HG03457 (cell line): ENCODE data around the gene MAML1.
A peak's percentile ranks its signal among the peaks of the same experiment; 100 is the strongest.
"Not testable (repeated sequence)": the region's sequence is repeated elsewhere in the genome, so short reads cannot be mapped to it uniquely, and the experiment has no call there.

Source experiments
- ATAC-seq: cut with Tn5 transposase; IDR thresholded peaks from one replicate; pipeline ENCODE4 v1.9.1; 2021; ENCODE audit warnings: moderate number of reproducible peaks; ENCODE audit not compliant: unreplicated experiment

Gene MAML1, protein sequence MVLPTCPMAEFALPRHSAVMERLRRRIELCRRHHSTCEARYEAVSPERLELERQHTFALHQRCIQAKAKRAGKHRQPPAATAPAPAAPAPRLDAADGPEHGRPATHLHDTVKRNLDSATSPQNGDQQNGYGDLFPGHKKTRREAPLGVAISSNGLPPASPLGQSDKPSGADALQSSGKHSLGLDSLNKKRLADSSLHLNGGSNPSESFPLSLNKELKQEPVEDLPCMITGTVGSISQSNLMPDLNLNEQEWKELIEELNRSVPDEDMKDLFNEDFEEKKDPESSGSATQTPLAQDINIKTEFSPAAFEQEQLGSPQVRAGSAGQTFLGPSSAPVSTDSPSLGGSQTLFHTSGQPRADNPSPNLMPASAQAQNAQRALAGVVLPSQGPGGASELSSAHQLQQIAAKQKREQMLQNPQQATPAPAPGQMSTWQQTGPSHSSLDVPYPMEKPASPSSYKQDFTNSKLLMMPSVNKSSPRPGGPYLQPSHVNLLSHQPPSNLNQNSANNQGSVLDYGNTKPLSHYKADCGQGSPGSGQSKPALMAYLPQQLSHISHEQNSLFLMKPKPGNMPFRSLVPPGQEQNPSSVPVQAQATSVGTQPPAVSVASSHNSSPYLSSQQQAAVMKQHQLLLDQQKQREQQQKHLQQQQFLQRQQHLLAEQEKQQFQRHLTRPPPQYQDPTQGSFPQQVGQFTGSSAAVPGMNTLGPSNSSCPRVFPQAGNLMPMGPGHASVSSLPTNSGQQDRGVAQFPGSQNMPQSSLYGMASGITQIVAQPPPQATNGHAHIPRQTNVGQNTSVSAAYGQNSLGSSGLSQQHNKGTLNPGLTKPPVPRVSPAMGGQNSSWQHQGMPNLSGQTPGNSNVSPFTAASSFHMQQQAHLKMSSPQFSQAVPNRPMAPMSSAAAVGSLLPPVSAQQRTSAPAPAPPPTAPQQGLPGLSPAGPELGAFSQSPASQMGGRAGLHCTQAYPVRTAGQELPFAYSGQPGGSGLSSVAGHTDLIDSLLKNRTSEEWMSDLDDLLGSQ

DNA sequence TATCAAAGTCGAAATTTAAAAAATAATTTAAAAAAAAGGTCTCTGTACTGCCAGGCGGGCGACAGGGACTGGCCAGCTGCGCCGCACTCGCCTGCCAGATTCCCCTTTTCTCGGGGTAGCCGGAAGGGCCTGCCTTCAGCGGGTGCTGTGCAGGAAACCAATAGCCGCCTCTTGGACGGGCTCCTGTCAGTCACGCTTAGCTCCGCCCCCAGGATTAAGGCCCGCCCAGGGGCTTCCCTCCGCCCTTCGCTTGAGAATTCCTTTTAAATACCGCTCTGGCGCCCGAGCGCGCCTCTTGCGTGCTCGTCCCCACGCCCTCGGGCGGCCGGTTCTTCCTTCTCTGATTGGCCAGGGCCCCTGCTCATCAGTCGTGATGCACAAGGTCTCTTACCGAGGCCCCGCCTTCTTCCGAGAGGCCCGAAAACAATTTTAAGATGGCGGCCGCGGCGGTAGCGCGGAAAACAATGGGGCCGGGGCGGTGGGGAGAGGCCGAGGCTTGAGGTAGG, at the start of gene MAML1:
Gene MAML1 (plus strand): TSS at position 411 of the 506 bp plus-strand sequence. CDS start 291 bp downstream, outside the sequence.
- peak; percentile 93 for ATAC-seq

DNA sequence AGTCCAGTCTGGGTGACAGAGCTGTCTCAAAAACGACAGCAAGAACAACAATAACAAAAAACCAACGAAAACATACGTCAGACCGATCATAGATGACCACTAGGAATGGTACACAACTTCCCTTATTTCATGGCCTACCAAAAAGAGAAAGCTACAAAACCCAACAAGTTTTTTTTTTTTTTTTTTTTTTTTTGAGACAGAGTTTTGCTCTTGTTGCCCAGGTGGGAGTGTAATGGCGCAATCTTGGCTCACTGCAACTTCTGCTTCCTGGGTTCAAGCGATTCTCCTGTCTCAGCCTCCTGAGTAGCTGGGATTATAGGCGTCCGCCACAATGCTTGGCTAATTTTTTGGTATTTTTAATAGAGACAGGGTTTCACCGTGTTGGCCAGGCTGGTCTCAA, 43.4 kb upstream of the MAML1 start:
- not testable (repeated sequence) for ATAC-seq

DNA sequence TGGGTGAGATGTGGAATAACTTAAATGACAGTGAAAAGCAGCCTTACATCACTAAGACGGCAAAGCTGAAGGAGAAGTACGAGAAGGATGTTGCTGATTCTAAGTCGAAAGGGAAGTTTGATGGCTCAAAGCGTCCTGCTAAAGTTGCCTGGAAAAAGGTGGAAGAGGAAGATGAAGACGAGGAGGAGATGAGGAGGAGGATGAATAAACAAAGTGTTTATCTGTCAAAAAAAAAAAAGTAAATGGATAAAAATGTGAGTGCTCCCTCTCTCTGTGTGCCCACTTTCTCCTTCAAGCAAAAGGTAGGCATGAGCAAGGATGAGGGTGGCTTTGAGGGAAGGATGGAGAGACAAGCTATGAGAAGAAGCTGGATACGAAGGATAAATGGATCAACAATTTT, 38.1 kb upstream of the MAML1 start:
- no peak for ATAC-seq

DNA sequence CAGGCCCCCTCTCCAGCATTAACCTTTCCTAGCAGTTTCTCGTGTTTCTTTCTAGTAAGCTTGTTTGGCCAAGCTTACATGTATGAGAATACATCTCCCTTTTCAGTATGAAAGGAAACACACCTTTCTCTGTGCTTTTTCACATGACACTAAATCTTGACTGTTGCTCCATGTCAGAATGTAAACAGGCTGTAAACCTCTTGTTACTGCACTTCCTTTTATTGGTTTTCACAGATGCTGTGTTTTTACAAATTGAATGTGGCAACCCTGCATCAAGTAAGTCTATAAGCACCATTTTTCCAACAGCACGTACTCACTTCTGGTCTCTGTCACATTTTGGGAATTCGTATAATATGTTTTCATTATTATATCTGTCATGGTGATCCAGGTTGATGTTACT, 36.0 kb upstream of the MAML1 start:
- ATAC-seq = no peak

DNA sequence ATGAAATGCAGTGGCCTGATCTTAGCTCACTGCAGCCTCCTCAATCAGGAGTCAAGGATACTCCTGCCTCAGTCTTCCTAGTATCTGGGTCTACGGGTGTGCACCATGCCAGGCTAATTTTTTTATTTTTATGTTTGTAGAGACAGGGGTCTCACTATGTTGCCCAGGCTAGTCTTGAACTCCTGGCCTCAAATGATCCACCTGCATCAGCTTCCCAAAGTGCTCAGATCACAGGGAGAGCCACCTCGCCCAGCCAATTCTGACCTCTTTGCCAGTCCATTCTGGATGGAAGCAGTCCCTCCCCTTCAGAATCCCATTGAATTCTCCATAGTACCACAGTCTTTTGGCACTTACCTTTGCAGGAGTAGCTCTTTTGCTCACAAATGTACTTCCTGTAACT, 35.5 kb upstream of the MAML1 start:
- ATAC-seq = no peak

DNA sequence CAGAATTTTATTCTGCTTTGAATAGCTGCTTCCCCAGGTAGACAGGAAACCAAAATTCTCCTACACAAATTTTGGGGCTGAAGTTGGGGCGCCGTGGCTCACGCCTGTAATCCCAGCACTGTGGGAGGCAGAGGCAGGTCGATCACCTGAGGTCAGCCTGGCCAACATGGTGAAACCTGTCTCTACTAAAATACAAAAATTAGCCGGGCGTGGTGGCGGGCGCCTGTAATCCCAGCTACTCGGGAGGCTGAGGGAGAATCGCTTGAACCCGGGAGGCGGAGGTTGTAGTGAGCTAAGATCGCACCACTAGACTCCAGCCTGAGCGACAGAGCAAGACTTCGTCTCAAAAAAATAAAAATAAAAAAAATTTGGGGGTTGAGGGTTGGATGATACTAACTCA, 35.1 kb upstream of the MAML1 start:
- ATAC-seq = not testable (repeated sequence)

DNA sequence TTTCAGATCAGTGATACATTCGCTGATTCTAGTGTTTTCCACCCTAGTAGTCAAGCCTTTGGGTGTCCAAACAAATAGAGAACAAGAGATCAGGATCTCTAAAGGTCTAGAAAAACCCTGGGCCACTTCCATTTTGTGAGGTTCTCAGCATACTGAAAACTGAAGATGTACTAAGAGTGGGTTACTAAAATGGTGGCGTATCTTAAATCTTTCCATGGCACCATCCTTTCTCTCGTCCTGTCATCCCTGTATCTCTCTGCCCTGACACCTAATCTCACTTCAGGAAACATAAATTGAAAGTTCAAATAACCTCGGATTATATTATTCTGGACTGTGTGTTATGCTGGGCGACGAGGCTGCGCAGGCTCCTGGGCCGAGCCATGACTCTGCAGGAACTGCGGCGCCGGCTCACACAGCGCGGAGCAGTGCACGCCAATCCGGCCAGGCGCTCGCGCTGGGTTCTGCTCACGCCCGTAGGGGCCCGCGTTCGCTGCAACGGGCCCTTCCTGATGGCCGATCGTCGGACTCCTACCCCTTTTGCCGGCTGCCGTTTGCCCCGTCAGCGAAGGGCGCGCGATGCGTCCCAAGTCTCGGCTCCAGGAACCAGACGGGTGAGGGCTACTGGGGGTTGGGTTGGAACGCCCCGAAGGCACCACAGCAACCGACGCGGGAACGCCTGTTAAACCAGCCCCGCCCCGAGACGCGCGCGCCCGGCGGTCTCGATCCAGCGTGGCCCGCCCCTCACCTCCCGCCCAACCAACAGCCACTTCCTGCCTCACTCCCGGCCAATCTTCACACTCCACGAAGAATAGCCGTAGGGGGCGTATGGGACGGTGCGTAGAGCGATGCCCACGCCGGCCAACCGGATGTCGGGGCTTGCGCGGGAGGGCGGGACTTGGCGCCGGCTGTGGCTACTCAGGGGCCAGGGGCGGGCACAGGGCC, 34.4 kb upstream of the MAML1 start:
- peak; percentile 80 for ATAC-seq

DNA sequence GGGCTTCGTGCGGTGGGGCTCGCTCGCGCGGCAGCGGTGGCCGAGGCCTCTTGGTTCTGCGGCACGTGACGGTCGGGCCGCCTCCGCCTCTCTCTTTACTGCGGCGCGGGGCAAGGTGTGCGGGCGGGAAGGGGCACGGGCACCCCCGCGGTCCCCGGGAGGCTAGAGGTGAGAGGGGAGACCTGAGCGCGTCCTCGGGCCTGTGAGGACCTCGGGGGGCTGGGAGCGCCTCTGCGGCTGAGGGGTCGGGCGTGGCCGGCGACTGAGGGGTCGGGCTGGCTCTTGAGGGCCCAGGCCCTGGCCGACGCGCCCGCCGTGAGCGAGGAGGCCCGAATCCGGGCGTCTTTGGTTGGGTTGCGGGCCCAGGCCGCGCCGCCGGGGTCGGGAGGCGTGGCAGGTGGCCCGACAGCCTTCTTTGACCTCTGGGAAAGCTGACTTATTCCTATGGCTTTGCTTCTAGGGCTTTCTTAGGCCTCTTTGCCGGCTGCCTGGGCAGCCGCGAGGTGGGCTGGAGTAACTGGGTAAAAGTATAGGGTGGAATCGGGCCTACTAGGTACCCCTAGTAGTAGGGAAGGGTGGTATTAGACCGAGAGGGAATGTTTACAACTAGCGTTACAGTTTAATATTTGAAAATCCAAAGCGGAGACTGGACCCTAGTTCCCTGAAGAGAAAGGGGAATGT, 33.5 kb upstream of the MAML1 start, which contains the start of gene CANX:
Gene CANX (plus strand): TSS at position 33 of the 681 bp plus-strand sequence. CDS start 6,715 bp downstream, outside the sequence.
- no peak for ATAC-seq

DNA sequence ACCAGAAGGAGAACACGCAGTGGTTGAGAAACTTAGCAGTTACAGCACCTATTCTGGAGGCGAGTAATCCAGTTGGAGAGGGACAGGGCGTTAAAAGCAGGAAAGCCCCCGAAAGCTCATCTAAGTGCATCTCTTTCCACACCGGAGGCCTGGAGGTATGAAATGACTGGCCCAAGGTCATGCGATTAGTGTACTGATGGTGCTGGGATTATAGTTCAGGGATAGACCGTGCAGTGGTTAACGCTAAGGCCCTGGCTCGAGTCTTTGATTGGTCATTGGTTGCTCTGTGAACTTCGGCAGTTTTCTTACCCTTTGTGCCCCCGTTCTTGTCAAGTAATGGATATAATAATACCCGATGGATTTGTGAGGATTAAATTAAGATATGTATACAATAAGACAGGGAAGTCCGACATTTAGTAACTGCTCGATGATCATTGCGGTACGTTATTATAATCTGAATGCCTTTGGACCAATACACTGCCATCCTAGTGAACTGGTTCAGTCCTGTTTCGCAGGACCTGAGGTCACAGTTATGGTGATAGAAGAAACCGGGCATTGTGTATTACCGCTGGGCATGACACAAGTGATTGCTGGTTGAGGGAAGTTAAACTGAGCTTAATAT, 32.9 kb upstream of the MAML1 start:
- ATAC-seq = no peak

DNA sequence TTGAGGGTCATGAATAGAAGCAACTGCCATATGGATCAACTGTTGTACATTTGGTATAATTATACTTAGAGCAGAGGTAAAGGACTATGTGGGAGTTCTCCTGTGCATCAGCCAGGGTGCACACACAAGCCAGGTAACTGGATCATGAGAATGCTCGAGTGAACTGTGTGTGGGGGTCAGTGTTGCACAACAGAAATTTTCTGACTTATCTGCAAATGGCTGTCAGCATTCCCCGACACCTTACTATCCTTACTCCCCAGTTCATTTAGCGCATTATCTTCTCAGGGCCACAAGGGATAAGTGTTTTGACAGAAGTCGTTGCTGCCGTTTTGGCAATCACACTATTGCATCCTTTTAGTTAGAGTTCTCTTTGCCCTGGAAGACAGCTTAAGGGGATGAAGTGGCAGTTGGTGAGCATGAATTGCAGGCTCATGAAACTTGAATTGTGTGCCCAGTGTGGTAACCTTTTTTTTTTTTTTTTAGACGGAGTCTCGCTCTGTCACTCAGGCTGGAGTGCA, 32.2 kb upstream of the MAML1 start:
- ATAC-seq = no peak

DNA sequence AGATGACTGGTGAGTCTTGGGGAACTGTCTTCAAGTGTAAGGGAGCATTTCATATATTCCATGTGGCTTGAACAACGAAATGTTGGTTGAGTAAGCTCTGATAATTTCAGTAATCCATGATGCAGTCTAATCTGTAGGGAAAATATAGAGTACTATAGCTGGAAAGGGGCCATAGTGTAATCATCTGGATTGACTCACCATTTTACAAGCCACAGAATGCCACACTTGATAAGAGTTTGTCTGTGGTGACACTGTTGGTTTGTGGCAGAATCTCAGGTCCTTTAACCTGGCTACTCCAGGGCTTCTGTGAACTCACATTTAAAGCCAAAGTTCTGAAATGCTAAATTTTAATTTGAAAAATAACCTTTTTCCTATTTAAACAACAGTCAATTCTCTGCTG, 16.3 kb upstream of the MAML1 start:
- ATAC-seq = no peak

DNA sequence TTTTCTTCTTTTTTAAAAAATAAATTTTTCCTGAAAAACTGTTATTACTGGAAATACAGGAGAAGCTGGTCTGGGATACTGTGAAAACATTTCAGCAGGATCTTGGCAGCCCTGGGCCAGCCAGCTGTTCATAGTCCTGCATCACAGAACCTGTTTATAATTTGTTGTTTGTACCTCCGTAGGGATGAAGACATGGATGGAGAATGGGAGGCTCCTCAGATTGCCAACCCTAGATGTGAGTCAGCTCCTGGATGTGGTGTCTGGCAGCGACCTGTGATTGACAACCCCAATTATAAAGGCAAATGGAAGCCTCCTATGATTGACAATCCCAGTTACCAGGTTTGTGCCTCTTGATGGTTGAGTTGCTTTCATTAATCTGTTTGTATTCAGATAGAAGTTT, 12.4 kb upstream of the MAML1 start:
- ATAC-seq = no peak

DNA sequence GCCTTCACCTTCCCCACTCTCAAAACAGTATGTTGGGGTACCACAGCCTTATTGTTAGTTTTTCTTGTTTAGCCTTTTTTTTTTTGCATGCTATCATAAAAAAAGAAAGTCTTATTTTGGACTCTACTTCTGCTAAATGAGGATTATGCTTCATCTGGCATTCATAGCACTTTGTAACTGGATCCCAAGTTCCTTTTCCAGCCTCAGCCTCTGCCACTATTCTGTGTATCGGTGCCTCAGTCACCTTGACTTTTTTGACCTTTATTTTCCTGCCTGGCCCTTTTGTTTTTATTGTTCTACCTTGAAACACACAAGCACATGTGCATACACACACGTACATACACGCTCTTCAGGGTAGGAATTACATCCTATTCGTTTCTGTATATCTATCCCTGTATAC, 8.5 kb upstream of the MAML1 start:
- no peak for ATAC-seq

DNA sequence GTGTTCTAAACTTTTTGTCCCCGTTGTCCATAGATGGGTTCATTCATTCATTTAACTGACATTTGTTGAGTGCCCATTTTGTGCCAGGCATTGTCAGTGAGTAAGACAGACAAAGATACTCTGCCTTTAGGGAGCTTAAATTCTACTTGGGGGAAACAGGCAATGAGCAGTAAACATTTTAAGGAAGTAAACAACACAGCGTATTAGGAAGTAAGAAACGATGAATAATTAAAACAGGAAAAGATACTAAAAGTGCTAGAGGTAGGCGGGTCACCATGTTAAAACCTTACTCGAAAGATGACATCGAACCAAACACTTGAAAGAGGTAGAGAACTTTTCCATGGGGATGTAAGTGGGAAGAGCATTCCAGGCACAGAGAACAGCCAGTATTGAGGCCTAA, 5.5 kb upstream of the MAML1 start:
- ATAC-seq = no peak

DNA sequence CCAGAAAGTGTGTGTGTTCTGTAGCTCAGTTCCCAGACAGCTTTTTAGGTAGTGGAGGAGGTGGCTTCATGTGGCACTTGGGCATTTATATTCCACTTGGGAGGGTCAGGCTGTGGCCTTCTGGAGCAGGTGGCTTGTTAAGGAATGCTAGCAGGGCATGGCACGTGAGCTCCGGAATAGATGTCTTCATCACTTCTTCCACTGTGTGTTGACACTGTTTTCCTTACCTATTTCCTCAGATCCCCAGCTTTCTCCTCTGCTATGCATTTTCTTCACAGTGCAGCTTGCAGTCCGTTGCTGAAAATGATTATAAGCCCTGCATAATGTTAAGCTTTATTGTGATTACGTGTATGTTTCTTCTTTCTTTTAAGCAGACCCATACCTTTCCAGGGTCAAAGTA, 3.3 kb upstream of the MAML1 start:
- no peak for ATAC-seq

DNA sequence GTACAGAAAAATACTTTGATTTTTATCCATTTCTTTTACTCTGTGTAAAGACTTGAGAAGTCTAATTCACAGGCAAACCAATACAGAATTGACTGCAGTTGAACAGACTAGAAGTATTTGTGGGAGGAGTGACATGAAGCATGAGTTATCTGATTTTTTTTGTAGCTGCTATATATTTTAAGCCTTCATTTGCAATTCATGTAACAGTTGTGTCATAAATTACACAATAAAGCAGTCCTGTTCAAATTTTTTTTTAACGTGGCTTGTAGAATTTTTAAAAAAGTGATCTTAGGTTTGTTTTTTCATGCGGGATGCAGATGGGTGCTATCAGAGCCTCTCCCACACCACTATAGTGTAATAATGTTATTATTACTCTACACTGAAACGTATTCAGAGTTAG, 2.9 kb upstream of the MAML1 start:
- ATAC-seq = no peak

DNA sequence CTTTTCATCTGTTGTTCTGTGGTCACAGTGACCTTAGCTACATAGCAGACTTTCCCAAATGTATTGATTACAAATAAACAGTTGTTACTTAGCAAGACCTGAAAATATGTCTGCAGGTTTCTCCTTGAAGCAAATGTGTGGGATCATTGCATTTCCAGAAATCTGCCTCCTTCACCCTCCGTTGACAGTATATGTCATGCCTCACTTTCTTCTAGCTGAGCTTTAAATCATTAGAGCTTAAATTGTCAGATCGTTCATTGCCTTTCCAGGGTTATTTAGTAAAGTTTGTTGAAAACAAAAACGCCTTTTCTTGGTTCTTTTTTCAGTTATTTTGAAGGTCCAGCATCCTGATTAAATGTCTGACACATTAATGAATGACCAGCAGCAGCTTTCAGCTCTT, 2.3 kb upstream of the MAML1 start:
- ATAC-seq = no peak

DNA sequence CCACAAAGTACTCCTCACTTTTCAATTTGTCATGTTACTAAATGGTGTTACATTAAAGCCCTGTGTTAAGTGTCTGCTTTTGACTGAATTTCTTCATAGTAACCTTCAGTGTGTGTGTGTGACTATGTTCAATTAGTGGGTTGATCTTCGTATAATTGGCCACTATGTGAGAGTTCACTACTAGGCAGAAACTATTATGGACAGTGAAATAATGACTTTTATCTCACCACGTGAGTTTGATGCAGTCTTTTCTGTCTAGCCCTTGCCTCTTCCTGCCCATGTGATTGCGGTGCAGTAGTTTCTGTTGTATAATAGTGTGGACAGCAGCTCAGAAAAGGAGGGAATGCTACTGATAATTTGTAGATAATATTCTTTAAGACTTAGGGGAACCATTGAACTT, 1.8 kb upstream of the MAML1 start:
- ATAC-seq = no peak

DNA sequence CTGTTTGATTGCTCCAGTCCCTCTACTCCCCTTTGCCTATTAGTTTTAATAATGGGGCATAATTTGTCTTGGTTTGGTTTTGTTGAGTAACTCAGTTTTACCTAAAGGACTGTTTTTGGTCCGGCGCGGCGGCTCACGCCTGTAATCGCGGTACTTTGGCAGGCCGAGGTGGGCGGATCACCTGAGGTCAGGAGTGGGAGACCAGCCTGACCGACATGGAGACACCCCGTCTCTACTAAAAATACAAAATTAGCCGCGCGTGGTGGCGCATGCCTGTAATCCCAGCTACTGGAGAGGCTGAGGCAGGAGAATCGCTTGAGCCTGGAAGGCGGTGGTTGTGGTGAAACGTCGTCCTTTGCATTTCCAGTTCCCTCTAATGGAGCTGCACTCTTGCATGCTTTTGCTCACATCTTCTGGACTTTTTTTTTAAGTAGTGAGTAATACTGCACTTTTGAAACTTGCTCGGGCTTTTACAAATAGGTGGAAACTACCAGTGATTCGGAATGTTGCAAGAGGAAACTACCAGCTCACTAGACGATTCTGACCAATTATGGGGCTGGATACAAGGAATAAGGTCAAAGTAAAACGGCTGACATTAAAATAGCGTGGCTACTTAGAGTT, 721 bp upstream of the MAML1 start:
- peak; percentile 21 for ATAC-seq
